Stimulated activated CD8-positive, alpha-beta memory T cell treated with anti-CD3 and anti-CD28 coated beads, Interleukin-4, amount 100 ng/mL, for 1 hour (primary cell): ENCODE data around the gene PTBP1.
"Not testable (repeated sequence)": the region's sequence is repeated elsewhere in the genome, so short reads cannot be mapped to it uniquely, and the experiment has no call there.

Source experiments
- DNase-seq, 2 donors: peaks; one replicate each; pipeline ENCODE4 v3.0.0-alpha.2; 2020; ENCODE audit warnings: low read depth in 2 of 2, low spot score in 1 of 2

PTBP1 gene

GRCh38 chr19:827314-827709 lies 30.1 kb downstream of the PTBP1 start:
- DNase-seq = no peak

- no peak for DNase-seq
Observed at GRCh38 chr19:827710-828321, 30.6 kb downstream of the PTBP1 start, which contains the start of gene AZU1. Gene AZU1, plus strand, starts transcription at chr19:827837. Its CDS starts 10 bp downstream, at chr19:827847.

- DNase-seq = no peak
Observed at GRCh38 chr19:829129-829758, 32.0 kb downstream of the PTBP1 start.

GRCh38 chr19:831407-832369 lies 34.4 kb downstream of the PTBP1 start:
- no peak for DNase-seq

GRCh38 chr19:834216-834615 lies 37.0 kb downstream of the PTBP1 start:
- no peak for DNase-seq

GRCh38 chr19:835210-835810 lies 38.1 kb downstream of the PTBP1 start:
- no peak for DNase-seq

- DNase-seq = no peak
Observed at GRCh38 chr19:840519-841206, 43.4 kb downstream of the PTBP1 start, which contains the start of gene PRTN3. Gene PRTN3, plus strand, starts transcription at chr19:840999. Its CDS starts 10 bp downstream, at chr19:841009.

- not testable (repeated sequence) for DNase-seq
Observed at GRCh38 chr19:842802-843179, 45.5 kb downstream of the PTBP1 start.

- DNase-seq = no peak
Observed at GRCh38 chr19:843180-843835, 46.1 kb downstream of the PTBP1 start.

GRCh38 chr19:843836-844545 lies 46.7 kb downstream of the PTBP1 start:
- no peak for DNase-seq

GRCh38 chr19:844546-844971 lies 47.3 kb downstream of the PTBP1 start:
- DNase-seq = no peak

GRCh38 chr19:845707-846521 lies 48.7 kb downstream of the PTBP1 start:
- DNase-seq = no peak

- no peak for DNase-seq
Observed at GRCh38 chr19:848386-848921, 51.2 kb downstream of the PTBP1 start.

GRCh38 chr19:849195-849594 lies 51.9 kb downstream of the PTBP1 start:
- DNase-seq = not testable (repeated sequence)

GRCh38 chr19:850221-850978 lies 53.1 kb downstream of the PTBP1 start:
- DNase-seq = no peak

GRCh38 chr19:850979-851335 lies 53.7 kb downstream of the PTBP1 start:
- DNase-seq = no peak

- DNase-seq = no peak
Observed at GRCh38 chr19:852136-853013, 55.1 kb downstream of the PTBP1 start, which contains the start of gene ELANE. Gene ELANE, plus strand, starts transcription at chr19:852303. Its CDS starts 26 bp downstream, at chr19:852329.
